ENCODE data around the gene TGM5.

The TGM5 gene

DNA sequence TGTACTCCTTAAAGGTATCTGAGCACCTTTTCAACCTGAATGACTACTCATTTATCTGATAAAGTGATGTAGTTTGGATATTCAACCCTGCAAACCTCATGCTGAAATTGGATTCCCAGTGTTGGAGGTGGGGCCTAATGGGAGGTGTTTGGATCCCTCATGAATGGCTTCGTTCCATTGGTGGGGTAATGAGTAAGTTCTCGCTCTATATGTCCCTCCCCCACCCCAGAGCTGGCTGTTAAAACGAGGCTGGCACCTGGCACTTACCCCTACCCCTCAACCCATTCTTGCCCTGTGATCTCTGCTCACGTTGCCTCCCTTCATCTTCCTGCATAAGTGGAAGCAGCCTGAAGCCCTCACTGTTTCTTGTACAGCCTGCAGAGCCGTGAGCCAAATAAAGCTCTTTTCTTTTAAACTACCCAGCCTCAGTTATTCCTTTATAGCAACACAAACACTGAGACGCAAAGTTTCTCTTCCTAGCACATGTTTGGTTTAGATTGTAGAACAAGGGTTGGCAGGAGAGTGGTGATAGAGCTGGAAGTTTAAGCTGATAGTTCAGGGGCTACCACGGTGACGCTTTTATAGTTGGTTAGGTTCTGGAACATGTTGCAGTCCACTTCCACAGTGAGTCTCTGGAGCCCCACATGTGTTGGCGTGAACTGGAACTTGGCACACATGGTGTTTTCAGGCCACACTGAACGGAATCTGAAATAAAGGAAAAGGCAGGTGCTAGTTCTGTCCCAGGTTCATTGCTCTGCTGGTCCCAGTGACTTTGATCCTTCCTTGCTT, 69.8 kb downstream of the TGM5 start:
- DNase-seq (ENCODE audit: low spot score) (no peak), FAIRE-seq (peak; percentile 42)

- no peak for DNase-seq (ENCODE audit: low spot score)
These were observed 71.9 kb downstream of the TGM5 start for GRCh38 chr15:43194795-43195194.

DNA sequence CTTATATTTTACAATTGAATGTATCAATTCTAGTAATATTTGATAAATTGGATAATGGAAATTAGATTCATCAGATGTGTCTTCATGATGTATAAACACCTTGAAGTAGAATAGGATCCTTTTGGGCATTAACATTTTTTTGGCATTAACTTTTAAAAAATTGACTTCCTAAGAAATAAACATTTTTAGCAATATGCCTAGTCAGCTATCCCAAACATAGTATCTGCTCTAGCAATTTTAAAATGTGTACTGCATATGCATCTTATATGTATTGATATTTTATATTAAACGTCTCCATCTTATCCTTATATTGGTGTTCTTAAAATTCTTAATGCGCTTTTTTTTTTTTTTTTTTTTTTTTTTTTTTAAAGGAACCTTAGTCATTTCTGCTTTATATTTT, 73.0 kb downstream of the TGM5 start:
- FAIRE-seq (no peak), DNase-seq (ENCODE audit: low spot score) (no peak)

More at GRCh38 chr15:43194795-43195194, 71.9 kb downstream of the TGM5 start:
- no peak for FAIRE-seq

DNA sequence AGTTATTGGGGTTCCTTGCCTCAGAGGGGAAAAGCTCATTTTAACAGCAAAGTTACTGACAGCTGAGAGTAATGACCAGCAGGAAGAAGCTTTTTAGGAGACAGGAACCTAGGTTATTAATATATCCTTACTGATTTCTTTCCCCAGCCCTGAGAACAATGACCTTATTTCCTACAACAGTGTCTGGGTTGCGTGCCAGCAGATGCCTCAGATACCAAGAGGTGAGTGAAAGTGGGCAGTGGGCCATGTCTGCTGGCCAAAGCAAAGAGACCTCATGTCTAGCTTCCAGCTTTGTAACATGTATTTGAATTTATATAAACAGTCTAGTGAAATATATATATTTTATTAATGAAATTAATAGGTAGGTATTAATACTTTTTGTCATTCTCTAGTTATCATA, 76.5 kb downstream of the TGM5 start:
- no peak for DNase-seq (ENCODE audit: low spot score)
- FAIRE-seq = no peak

DNA sequence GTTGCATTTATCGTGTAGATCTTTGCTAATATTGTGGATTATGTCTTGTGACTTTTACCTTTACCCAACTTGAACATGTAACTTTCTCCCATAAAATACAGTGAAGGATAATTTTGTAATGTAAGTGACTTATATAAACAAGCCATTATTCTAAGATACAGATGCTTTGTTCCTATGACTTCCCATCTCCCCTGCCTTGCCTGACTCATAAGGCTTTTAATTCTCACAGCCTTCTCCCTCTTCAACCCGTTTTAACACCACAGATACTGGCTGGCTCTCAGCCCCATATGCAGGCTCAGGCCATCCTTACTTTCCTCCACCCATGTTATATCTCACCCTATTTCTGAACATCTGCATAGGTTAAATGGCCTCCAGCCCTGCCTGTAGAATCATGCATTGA, 77.4 kb downstream of the TGM5 start:
- no peak for DNase-seq (ENCODE audit: low spot score)
- no peak for FAIRE-seq

GRCh38 chr15:43187544-43188155, 79.1 kb downstream of the TGM5 start:
- DNase-seq (ENCODE audit: low spot score) = peak; percentile 36

GRCh38 chr15:43186003-43186353, 80.8 kb downstream of the TGM5 start:
- no peak for FAIRE-seq
- DNase-seq (ENCODE audit: low spot score) = peak; percentile 30

More at GRCh38 chr15:43187544-43188155, 79.1 kb downstream of the TGM5 start:
- no peak for FAIRE-seq

- DNase-seq (ENCODE audit: low spot score) (peak; percentile 96), FAIRE-seq (peak; percentile 92)
These were observed 81.3 kb downstream of the TGM5 start, which contains the start of gene CCNDBP1 for GRCh38 chr15:43185157-43186002. Gene CCNDBP1 (plus strand): TSS chr15:43185403. CDS start chr15:43185499, 96 bp downstream.

- FAIRE-seq (no peak), DNase-seq (ENCODE audit: low spot score) (no peak)
These were observed 82.2 kb downstream of the TGM5 start for GRCh38 chr15:43184407-43185124.

DNA sequence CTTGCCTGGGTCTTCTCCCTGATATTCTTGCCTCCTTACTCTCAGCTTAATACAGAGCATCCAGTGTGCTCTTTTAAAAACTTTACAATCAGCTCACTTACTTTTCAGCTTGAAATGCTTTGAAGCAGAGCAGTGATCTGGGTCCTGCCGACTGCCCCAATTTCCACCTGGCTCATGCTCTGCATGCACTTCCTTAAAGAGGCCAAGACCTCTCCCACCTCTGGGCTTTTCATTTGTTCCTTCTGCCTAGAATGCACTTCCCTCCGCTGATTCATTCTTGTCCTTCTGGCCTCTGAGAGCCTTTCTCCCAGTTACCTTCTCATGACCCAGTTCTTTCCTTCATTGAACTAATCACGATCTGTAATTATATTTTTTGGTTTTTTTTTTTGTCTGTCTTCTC, 83.5 kb downstream of the TGM5 start:
- no peak for DNase-seq (ENCODE audit: low spot score)
- FAIRE-seq = no peak

Measured in urothelium cell line (cell line).